IPS DF 6.9 (cell line): ENCODE data around the gene KCND3.

ENCODE experiments used
- DNase-seq: peaks from one replicate; pipeline ENCODE4 v3.0.0-alpha.2; 2013; ENCODE audit warnings: low read depth, low spot score
- H3K27ac ChIP-seq: one replicate; pipeline ENCODE4 v1.5.1; 2013; ENCODE audit warnings: low read length, control low read depth
- H3K27me3 ChIP-seq: 2 replicates; pipeline ENCODE4 v1.6.1; 2013; ENCODE audit warnings: mild to moderate bottlenecking, low read length; ENCODE audit not compliant: control insufficient read depth, insufficient read depth
- H3K36me3 ChIP-seq: 2 replicates; pipeline ENCODE4 v1.6.1; 2013; ENCODE audit warnings: low read length; ENCODE audit not compliant: control insufficient read depth, insufficient read depth
- H3K4me1 ChIP-seq: 2 replicates; pipeline ENCODE4 v1.6.1; 2013; ENCODE audit warnings: low read length; ENCODE audit not compliant: control insufficient read depth, insufficient read depth
- H3K4me3 ChIP-seq: 2 replicates; pipeline ENCODE4 v1.5.1; 2013; ENCODE audit warnings: mild to moderate bottlenecking, low read length
- H3K9me3 ChIP-seq: 2 replicates; pipeline ENCODE4 v1.6.1; 2013; ENCODE audit warnings: low read length, inconsistent platforms; ENCODE audit not compliant: control insufficient read depth, insufficient read depth
- WGBS: extraction: QIAGEN DNeasy Blood & Tissue Kit; methylation state at CpG from one replicate; pipeline ENCODE4 v1.1.7; 2013; ENCODE audit warnings: mixed read lengths, missing lambda C conversion rate; ENCODE audit not compliant: insufficient read length, insufficient coverage; 5-methylcytosine and 5-hydroxymethylcytosine counted together

Gene KCND3

DNA sequence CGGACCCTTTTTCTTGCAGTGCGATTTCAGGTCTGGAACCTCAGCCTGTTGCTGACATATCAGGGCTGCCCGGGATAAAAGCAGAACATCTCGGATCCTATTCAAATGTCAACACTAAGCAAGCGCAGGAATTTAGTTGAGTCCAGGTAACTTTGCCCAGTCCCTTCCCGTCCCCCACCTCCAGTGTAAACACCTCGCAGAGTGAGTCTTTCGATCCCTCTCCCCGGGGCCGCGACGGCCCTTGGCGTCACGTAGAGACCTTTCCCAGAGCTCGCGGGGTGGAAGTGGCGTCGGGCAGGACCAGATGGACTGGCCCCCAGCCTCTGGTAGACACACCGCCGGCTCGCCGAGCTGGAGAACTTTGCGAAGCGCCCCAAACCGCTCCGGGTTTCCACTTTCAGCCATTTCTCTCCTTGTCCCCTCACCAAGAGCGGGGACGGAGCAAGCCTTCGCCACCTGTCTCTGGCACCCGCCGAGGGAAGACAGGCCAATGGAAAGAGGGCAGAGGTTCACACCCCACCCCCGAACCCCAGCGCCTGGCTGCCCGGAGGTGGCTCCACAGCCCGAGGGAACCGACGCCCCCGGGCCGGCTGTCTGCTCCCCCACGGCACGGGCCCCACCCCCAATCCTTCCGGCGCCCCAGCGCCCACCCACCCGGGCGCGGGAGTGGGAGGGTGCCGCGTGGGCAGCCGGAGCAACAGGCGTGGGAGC is 570 bp downstream of the KCND3 start:
- no peak for DNase-seq
- Histone ChIP-seq H3K27ac (no peak overlapping the region), H3K4me1 (peaks cover 7% of the 10 kb centered on the region; the same call in 1 of the 2 replicates), H3K27me3 (peaks cover 31% of the 10 kb centered on the region), H3K9me3 (no peaks in the 10 kb centered on the region), H3K36me3 (no peaks in the 10 kb centered on the region), H3K4me3 (peak overlapping the region; percentile 30)
- WGBS, result no CpG with 5 or more reads among the region's 51 CpGs

DNA sequence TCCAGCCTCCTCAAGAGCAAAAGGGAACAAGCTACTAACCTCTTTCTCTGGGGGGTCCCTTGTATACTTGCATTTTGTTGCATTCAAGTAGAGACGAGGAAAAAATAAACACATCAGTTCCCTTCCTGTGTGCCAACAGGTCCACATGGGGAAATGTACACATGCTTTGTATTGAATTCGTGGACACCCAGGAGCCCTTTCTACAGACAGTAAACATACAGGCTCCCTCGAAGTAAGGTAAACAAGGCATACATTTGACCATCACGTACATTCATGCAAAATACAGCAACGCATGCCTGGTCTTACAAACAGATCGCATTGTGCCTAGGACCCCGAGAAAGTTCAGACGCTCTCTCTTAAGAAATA is 1.1 kb downstream of the KCND3 start:
- no CpG with 5 or more reads among the region's 8 CpGs for WGBS
- Histone ChIP-seq H3K4me3 (no peak overlapping the region; the same call in 1 of the 2 replicates), H3K27me3 (peaks cover 31% of the 10 kb centered on the region), H3K4me1 (peaks cover 7% of the 10 kb centered on the region; the same call in 1 of the 2 replicates), H3K9me3 (no peaks in the 10 kb centered on the region), H3K27ac (no peak overlapping the region), H3K36me3 (no peaks in the 10 kb centered on the region)
- DNase-seq, result no peak

- DNase-seq, result no peak
- H3K9me3 ChIP-seq, result no peaks in the 10 kb centered on the region
- peaks cover 7% of the 10 kb centered on the region; the same call in 1 of the 2 replicates for H3K4me1 ChIP-seq
- H3K36me3 ChIP-seq, result no peaks in the 10 kb centered on the region
- H3K27me3 ChIP-seq, result peaks cover 31% of the 10 kb centered on the region
- no CpG with 5 or more reads among the region's 4 CpGs for WGBS
- H3K4me3 ChIP-seq, result no peak overlapping the region
- H3K27ac ChIP-seq, result no peak overlapping the region
Observed at GRCh38 chr1:111987502-111987901, 2.0 kb downstream of the KCND3 start.

DNA sequence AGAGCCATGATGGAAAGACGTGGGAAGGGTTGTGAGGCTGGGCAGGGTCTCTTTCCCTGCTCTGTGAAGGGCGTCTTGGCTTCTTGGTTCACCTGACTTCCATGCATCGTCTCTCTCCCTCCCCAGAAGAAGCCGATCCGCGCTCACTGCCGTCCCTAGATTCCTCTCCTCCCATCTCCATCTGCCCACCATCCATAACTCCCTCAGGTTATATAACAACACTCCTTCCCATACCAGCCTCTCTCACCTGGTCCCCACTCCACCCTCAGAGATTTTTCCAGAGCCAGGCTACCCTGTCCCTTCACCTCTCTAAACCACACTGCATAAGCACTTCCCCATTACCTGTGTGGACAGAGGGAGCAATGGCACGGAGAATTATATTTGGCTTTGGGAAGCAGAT is 6.0 kb downstream of the KCND3 start:
- DNase-seq, result no peak
- Histone ChIP-seq H3K27ac (no peak overlapping the region), H3K4me3 (no peak overlapping the region), H3K4me1 (peaks cover 1% of the 10 kb centered on the region; the same call in 1 of the 2 replicates), H3K27me3 (peaks cover 12% of the 10 kb centered on the region), H3K9me3 (no peaks in the 10 kb centered on the region), H3K36me3 (no peaks in the 10 kb centered on the region)
- no CpG with 5 or more reads among the region's 8 CpGs for WGBS

DNA sequence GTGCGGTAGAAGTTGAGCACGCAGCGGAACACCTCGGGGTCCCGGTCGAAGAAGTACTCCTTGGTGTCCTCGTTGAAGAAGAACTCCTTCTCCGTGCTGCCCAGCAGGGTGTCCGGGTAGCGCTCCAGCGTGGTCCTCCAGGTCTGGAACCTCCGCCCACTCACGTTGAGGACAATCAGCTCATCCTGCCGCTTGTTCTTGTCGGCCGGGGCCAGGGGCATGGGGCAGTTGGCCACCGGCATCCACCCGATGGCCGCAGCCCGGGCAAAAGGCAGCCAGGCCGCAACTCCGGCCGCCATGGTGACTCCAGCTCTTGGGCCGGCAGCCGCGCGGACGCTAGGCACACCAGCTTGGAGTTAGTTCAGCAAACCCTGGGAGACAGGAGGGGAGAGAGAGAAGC is 7.0 kb downstream of the KCND3 start:
- Histone ChIP-seq H3K27ac (no peak overlapping the region), H3K4me1 (no peaks in the 10 kb centered on the region; the same call in 1 of the 2 replicates), H3K36me3 (no peaks in the 10 kb centered on the region), H3K4me3 (no peak overlapping the region), H3K27me3 (peaks cover 4% of the 10 kb centered on the region), H3K9me3 (no peaks in the 10 kb centered on the region)
- DNase-seq, result no peak
- WGBS, result no CpG with 5 or more reads among the region's 28 CpGs

DNA sequence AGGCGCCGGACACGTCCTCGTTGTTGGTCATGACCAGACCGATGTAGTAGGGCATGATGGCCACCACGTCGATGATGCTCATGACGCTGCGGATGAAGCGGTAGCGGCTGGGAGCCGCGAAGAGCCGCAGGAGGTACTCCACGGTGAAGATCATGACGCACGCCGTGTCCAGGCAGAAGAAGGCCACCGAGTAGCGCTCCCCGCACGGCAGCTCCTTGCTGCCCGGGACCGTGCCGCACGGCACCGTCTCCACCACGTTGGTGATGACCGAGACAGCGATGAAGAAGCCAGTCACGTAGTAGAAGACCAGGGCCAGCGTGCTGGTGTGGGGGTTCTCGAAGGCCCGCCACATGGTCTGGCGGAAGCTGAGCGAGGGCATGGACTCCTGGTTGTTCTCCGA is 7.6 kb downstream of the KCND3 start:
- no peak for DNase-seq
- no CpG with 5 or more reads among the region's 37 CpGs for WGBS
- no peaks in the 10 kb centered on the region for H3K9me3 ChIP-seq
- no peaks in the 10 kb centered on the region for H3K36me3 ChIP-seq
- H3K27ac ChIP-seq, result no peak overlapping the region
- H3K27me3 ChIP-seq, result peaks cover under 1% of the 10 kb centered on the region
- no peak overlapping the region for H3K4me3 ChIP-seq
- no peaks in the 10 kb centered on the region; the same call in 1 of the 2 replicates for H3K4me1 ChIP-seq

- no peak overlapping the region for H3K27ac ChIP-seq
- H3K27me3 ChIP-seq, result no peaks in the 10 kb centered on the region; the same call in none of the 2 replicates
- no CpG with 5 or more reads among the region's 7 CpGs for WGBS
Observed at GRCh38 chr1:111981090-111981489, 8.4 kb downstream of the KCND3 start.

DNA sequence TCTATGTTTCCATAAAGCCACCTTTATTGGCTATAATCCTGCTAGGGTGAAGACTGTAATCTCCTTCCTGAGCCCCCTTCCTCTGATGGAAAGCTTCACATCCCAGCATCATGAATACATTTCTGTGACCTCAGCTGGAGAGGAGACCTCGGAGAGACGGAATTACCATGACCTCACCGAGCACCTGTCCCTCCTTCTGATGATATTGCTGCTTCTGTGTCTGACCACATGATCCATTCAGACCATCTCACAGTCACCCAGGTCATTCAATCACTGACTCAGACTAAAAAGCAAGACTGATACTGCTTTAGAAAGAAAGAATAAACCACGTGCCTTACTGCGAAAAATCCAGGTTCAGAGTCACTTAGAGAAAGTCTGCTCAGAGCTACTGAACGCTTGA is 8.8 kb downstream of the KCND3 start:
- Histone ChIP-seq H3K4me3 (no peak overlapping the region), H3K9me3 (no peaks in the 10 kb centered on the region), H3K36me3 (no peaks in the 10 kb centered on the region), H3K4me1 (no peaks in the 10 kb centered on the region; the same call in 1 of the 2 replicates), H3K27ac (no peak overlapping the region), H3K27me3 (no peaks in the 10 kb centered on the region; the same call in none of the 2 replicates)
- DNase-seq, result no peak
- WGBS, result no CpG with 5 or more reads among the region's 6 CpGs

More at GRCh38 chr1:111981090-111981489, 8.4 kb downstream of the KCND3 start:
- Histone ChIP-seq H3K36me3 (no peaks in the 10 kb centered on the region), H3K4me1 (no peaks in the 10 kb centered on the region; the same call in 1 of the 2 replicates), H3K4me3 (no peak overlapping the region), H3K9me3 (no peaks in the 10 kb centered on the region)
- DNase-seq, result no peak

- no peaks in the 10 kb centered on the region for H3K9me3 ChIP-seq
- DNase-seq, result no peak
- H3K4me3 ChIP-seq, result no peak overlapping the region
- no peak overlapping the region for H3K27ac ChIP-seq
- WGBS, result no CpG with 5 or more reads among the region's 1 CpG
- no peaks in the 10 kb centered on the region; the same call in 1 of the 2 replicates for H3K4me1 ChIP-seq
- H3K36me3 ChIP-seq, result no peaks in the 10 kb centered on the region
- no peaks in the 10 kb centered on the region; the same call in 1 of the 2 replicates for H3K27me3 ChIP-seq
Observed at GRCh38 chr1:111978695-111979094, 10.8 kb downstream of the KCND3 start.

GRCh38 chr1:111977378-111977777 is 12.1 kb downstream of the KCND3 start:
- H3K4me3 ChIP-seq, result no peak overlapping the region
- H3K27ac ChIP-seq, result no peak overlapping the region
- H3K36me3 ChIP-seq, result no peaks in the 10 kb centered on the region
- WGBS, result no CpG with 5 or more reads among the region's 9 CpGs
- no peaks in the 10 kb centered on the region; the same call in 1 of the 2 replicates for H3K27me3 ChIP-seq
- DNase-seq, result no peak
- H3K4me1 ChIP-seq, result no peaks in the 10 kb centered on the region; the same call in 1 of the 2 replicates
- H3K9me3 ChIP-seq, result no peaks in the 10 kb centered on the region

DNA sequence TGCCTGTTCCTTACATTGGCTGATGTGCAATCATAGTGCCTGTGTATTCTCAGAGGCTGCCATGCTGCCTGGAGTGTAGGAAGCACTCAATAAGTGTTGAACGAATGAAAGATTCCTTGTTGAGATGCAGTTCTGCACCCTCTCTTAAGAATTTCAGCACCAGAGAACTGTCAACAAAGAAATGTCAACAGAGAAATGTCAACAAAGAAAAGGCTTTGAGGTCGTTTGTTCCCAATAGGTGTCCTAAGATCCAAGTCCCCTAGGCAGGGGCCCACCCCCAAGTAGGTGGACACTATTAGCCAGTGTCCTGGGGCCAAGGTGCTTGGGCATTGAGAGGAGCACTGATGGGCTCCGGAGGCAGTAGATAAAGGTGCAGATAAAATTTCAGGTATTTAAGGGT is 12.6 kb downstream of the KCND3 start:
- no peak overlapping the region for H3K4me3 ChIP-seq
- no CpG with 5 or more reads among the region's 3 CpGs for WGBS
- H3K27ac ChIP-seq, result no peak overlapping the region
- DNase-seq, result no peak
- no peaks in the 10 kb centered on the region; the same call in 1 of the 2 replicates for H3K4me1 ChIP-seq
- no peaks in the 10 kb centered on the region for H3K36me3 ChIP-seq
- no peaks in the 10 kb centered on the region for H3K9me3 ChIP-seq
- no peaks in the 10 kb centered on the region; the same call in 1 of the 2 replicates for H3K27me3 ChIP-seq
